Activated naive CD4-positive, alpha-beta T cell treated with anti-CD3 and anti-CD28 coated beads for 36 hours (primary cell): ENCODE measurements around the gene PTPRK. TPM values are rescaled to one million over a fixed set of nuclear protein-coding genes. Genes with fewer than 3 reads are reported as not detected.
A peak's percentile ranks its signal among the peaks of the same experiment; 100 is the strongest.

Experiments used
- CTCF ChIA-PET: fragments of 350-600 bp; sonication (Branson Sonifier 250); formaldehyde crosslinking; loops from one replicate; lab custom pipeline; 2021; ENCODE audit warnings: antibody characterized with exemption; lab: Charles Lee
- DNase-seq: peaks from one replicate; pipeline ENCODE4 v3.0.0-alpha.2; 2020
- H3K27ac Mint-ChIP-seq: one replicate; pipeline ENCODE4 v1.8.0; 2021; ENCODE audit warnings: mild to moderate bottlenecking, mixed read lengths
- H3K27me3 Mint-ChIP-seq: one replicate; pipeline ENCODE4 v1.8.0; 2021; ENCODE audit warnings: low read depth, mixed read lengths
- H3K36me3 Mint-ChIP-seq: one replicate; pipeline ENCODE4 v1.8.0; 2021; ENCODE audit warnings: low read depth, mixed read lengths
- H3K4me1 Mint-ChIP-seq: one replicate; pipeline ENCODE4 v1.8.0; 2021; ENCODE audit warnings: low read depth, mixed read lengths
- H3K4me3 Mint-ChIP-seq: one replicate; pipeline ENCODE4 v1.8.0; 2021; ENCODE audit warnings: mild to moderate bottlenecking, moderate library complexity, mixed read lengths
- H3K9me3 Mint-ChIP-seq: one replicate; pipeline ENCODE4 v1.8.0; 2021; ENCODE audit warnings: mixed read lengths
- intact Hi-C: fragments of 100-400 bp; cut with micrococcal nuclease; formaldehyde crosslinking; loops from one replicate; pipeline ENCODE4 v1.15.1; 2023
- total RNA-seq, 2 experiments: library from RNA; stranded (reverse); gene quantifications; one replicate each; pipeline ENCODE4 v1.2.3, GENCODE V29; 2021

The PTPRK gene
- total RNA-seq, 2 experiments from 2014 or later = 5.5 to 8.0 TPM

DNA sequence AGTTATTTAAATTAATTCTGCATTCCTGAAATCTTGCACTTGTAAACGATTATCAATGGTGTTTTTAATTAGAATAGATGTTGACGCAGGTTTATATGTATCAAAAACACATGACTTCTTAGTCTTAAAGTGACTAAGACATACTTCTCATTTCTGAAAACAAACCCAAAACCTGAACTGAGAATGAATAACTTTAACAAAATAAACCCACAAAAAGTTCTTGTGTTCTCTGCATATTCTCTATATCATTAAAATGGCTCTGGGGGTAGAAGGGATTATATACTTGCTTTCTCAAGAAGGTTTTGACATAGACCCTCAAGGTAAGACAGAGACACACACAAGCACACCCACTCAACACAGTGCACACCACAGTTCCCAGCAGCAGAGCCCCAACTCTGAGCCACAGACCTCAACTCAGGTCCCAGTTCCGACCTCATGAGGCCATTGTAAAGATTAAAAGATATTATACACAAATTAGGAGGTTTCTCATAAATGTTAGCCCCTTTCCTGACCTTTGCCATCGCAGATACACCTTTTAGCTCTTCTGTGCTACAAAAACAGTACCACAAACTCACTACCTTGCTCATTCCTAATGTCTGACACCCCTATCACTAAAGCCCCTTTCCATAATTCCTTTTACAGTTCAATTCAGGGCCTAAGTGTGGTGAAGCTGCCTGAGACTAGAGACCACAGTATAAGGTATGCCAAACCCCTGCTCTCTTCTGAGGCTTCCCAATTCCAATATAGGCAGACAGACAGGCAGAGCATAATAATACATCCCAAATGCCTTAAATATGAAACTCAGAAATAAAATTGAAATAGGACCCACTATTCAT is 267.8 kb downstream of the PTPRK start:
- DNase-seq = no peak
- no peaks in the 10 kb centered on the region for H3K27me3 Mint-ChIP-seq
- no peaks in the 10 kb centered on the region for H3K9me3 Mint-ChIP-seq
- no peak overlapping the region for H3K27ac Mint-ChIP-seq
- H3K36me3 Mint-ChIP-seq = no peaks in the 10 kb centered on the region
- intact Hi-C loops = loop anchor here (2.0 to 10.0 kb wide), 2 partner anchors 516 to 1202 kb away; no protein-coding TSS in a partner anchor
- H3K4me3 Mint-ChIP-seq = no peak overlapping the region
- CTCF ChIA-PET = no interaction called here
- H3K4me1 Mint-ChIP-seq = peaks cover 15% of the 10 kb centered on the region

DNA sequence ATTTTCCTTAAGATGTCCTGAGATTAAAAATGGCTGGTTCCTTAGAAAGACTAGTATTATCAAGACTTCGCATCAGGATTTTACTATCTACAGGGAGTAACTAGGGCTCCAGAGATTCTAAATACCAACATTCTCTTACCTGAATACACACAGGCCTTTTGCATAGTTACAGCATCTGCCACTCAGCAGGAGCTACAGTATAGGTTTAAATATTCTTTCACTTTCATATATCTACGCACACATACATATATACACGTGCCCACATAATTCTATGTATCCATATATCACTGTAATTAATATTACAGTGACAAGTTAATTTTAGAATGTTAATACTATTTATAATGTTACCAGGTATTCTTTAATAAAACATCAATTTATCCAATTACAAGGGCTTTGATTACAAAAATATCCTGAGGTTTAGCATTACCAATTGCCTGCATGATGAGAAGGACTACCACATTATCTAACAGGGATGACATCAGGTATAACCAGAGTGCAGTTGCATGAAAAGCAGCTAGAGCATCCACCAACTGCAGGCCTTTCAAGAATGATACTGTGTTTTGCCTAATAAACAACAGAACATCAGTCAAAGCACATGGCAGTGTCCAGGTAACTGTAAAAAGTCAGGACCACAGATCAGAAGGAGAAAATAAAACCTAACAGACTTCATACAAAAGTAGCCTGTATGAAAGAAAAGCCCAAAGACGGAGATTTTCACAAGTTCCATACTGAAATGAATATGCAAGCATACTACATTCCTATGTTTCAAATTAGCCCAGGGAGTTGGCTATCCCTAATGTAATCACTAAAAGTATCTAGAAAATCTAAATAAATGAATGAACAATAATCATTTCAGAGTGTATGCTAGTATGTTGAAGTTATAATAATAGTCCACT is 268.7 kb downstream of the PTPRK start:
- CTCF ChIA-PET = no interaction called here
- DNase-seq = no peak
- Mint-ChIP-seq H3K9me3 (no peaks in the 10 kb centered on the region), H3K27me3 (no peaks in the 10 kb centered on the region), H3K27ac (no peak overlapping the region), H3K4me3 (no peak overlapping the region), H3K4me1 (peaks cover 15% of the 10 kb centered on the region), H3K36me3 (no peaks in the 10 kb centered on the region)
- intact Hi-C loops = loop anchor here (2.0 to 10.0 kb wide), 2 partner anchors 515 to 1203 kb away; no protein-coding TSS in a partner anchor

DNA sequence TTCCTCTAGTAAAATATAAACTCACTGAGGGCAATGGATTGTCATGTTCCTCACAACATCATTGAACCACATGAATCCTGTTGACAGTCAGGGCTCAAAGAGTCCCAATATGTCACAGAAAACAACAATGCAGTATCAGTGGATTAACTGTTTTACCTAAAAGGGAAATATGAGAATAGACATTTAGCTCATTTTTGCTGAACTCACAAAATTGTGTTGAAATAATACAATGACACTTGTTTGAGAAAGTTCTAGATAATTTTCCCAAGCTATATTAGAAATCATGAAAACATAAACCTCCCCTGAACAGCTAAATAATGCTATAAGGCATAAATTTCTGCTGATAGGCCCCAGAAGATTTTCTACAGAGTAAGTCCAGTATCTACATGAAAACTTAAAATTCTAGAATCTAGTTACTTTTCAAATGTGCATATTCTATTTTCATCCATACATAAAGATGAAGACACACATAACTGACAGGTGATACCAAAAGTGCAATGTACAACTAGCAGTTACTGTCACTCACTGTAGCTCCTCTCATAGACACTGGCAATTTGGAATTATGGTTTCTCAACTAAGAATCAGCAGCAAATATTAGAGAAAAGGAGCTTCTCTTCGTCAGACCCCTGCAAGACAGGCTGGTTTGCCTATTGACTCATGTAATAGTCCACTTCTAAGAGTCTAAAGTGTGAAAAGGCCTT is 269.9 kb downstream of the PTPRK start:
- no peak overlapping the region for H3K4me3 Mint-ChIP-seq
- no peaks in the 10 kb centered on the region for H3K27me3 Mint-ChIP-seq
- no peak overlapping the region for H3K27ac Mint-ChIP-seq
- no peaks in the 10 kb centered on the region for H3K9me3 Mint-ChIP-seq
- intact Hi-C loops = loop anchor here (10.0 kb wide), 1 partner anchor 1204 kb away; no protein-coding TSS in a partner anchor
- no peaks in the 10 kb centered on the region for H3K36me3 Mint-ChIP-seq
- DNase-seq = no peak
- CTCF ChIA-PET = interaction anchor here (0.6 kb wide), 1 partner anchor 1329 kb away, joined by 3 read pairs; no protein-coding TSS in a partner anchor
- peaks cover 15% of the 10 kb centered on the region for H3K4me1 Mint-ChIP-seq

DNA sequence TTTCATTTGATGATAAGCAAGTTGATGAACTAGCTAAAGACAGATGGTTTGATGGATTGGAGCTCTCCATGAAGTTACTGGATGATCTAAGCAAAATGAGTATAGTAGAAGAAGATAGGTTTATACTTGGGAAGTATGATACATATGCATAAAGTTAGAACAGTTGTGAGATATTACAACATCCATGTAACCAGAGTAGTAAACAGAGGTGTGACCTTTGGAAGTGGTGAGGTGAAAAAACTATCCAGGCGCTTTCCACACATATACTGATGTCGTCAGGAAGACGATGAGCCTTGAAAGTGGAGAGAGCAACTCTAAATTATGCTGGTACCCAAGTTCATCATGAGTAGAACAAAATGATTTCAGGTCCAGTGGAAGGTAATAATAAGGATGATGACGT is 271.0 kb downstream of the PTPRK start:
- H3K27me3 Mint-ChIP-seq = no peaks in the 10 kb centered on the region
- no peak for DNase-seq
- H3K27ac Mint-ChIP-seq = no peak overlapping the region
- H3K4me3 Mint-ChIP-seq = no peak overlapping the region
- H3K9me3 Mint-ChIP-seq = no peaks in the 10 kb centered on the region
- no peaks in the 10 kb centered on the region for H3K36me3 Mint-ChIP-seq
- peaks cover 17% of the 10 kb centered on the region for H3K4me1 Mint-ChIP-seq
- CTCF ChIA-PET = interaction anchor here (0.7 to 0.9 kb wide), 2 partner anchors 330 to 395 kb away, joined by 3 read pairs; no protein-coding TSS in a partner anchor
- intact Hi-C loops = no loop called here

DNA sequence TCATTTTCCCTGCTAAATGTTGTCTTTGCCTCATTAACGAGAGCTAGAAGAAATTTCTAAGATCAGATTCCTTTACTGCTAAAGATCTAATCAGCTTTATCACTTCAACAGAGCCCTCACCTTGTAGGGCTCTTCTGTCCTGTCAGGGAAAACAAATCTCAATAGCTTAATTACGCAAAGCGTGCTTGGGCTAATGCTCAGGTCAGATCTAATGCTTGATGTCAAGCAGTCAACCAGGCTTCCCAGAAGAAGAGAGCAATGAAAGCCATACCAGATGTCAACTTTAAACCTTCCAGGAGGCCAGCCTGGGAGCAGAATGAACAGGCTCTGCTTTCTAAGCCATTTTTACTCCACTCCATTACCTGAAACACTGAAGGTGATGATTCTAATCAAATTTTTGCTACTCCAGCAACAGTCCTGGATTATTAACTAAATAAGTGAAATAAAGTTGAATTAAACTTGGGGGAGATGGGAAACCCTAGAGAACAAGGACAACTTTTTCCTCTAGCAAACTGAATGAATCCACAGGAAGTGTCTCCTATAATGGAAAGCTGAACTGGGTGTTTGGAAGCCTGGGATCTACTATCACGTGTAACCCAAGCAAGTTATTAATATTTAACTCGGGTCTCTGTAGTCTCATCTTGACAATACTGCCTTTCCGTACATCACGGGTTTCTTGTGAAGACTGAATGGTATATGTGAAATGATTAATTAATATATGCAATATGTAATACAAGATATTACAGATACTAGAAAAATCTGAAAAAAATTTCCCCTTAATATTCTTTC is 273.7 kb downstream of the PTPRK start:
- Mint-ChIP-seq H3K4me3 (no peak overlapping the region), H3K27ac (no peak overlapping the region), H3K36me3 (no peaks in the 10 kb centered on the region), H3K9me3 (no peaks in the 10 kb centered on the region), H3K27me3 (no peaks in the 10 kb centered on the region), H3K4me1 (peaks cover 1% of the 10 kb centered on the region)
- intact Hi-C loops = no loop called here
- CTCF ChIA-PET = interaction anchor here (0.6 kb wide), 1 partner anchor 824 kb away, joined by 7 read pairs; no protein-coding TSS in a partner anchor
- no peak for DNase-seq

DNA sequence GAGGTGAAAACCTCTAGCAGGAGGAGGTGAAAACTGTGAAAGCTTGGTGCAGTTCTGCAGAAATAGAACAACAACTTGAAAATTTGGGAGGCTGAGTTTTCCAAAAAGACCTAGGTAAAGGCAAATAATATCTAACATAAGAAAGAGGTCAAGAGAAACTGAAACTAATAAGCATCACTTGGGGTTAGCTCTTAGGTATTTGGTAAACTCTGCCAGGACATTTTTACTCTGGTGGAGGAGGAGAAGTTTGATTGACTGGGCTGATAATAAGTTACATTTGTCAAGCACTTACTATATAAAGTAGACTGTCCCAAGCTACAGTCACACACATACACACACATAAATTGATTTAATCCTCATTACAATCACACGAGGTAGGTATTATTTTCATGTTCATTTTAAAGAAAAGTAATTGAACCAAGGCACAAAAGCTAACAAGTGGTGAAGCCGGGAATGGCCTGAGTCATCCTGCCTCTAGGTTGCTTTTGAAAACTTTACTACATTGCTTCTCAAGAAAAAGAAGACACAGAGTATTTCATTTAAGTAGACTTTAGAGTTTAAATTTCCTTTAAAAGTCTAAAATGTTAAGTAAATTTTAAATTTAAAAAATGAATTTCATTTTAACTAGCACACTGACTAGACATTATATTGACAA is 275.5 kb downstream of the PTPRK start:
- Mint-ChIP-seq H3K4me1 (peaks cover 14% of the 10 kb centered on the region), H3K36me3 (no peaks in the 10 kb centered on the region), H3K27me3 (no peaks in the 10 kb centered on the region), H3K4me3 (no peak overlapping the region), H3K27ac (no peak overlapping the region), H3K9me3 (no peaks in the 10 kb centered on the region)
- intact Hi-C loops = loop anchor here (5.0 kb wide), 1 partner anchor 503 kb away; no protein-coding TSS in a partner anchor
- CTCF ChIA-PET = no interaction called here
- no peak for DNase-seq

DNA sequence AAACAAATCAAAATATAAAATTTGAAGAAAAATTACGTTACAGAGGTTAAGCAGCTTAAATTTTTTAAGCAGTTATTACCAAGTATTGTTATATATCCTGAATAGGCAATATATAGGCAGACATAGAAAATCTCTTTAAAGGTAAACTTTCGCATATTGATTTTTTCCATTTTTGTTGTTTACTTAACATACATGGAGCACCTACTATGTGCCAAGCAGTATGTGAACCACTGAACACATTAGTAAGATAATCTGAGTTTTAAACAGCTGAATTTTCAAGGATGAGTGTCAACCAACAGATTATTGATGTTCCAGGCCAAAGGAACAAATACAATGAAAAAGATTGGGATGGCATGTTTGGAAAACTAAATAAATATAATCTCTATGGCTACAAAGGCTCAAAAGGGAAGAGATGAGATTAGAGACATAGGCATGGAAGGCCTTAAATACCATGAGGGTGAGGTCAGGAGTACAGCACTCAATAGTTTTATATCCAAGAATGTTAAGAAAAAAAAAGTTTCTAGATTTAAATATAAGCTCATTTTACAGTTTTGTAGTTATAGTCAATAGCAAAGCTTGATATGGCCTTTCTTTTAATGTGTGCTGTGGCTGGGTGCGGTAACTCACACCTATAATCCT is 277.5 kb downstream of the PTPRK start:
- Mint-ChIP-seq H3K27me3 (no peaks in the 10 kb centered on the region), H3K4me3 (no peak overlapping the region), H3K36me3 (no peaks in the 10 kb centered on the region), H3K9me3 (no peaks in the 10 kb centered on the region), H3K27ac (no peak overlapping the region), H3K4me1 (peaks cover 15% of the 10 kb centered on the region)
- CTCF ChIA-PET = no interaction called here
- no peak for DNase-seq
- intact Hi-C loops = loop anchor here (5.0 kb wide), 1 partner anchor 501 kb away; no protein-coding TSS in a partner anchor

DNA sequence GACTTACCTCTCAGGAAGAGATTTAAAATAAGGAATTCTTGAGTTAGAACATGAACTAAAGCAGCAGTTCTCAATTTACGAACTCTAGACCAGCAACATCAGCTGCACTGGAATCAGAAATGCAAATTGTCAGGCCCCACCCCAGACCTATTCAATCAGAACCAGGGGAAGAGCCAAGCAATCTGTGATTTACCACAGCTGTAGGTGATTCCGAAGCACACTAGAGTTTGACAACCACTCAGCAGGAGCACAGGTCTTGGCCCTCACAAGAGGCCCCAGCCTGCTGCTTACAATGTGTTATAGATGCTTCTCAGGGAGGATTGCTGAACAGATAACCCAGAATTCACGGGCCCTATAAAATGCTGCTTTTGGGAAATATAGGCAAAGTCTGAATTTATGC is 279.2 kb downstream of the PTPRK start:
- peaks cover 15% of the 10 kb centered on the region for H3K4me1 Mint-ChIP-seq
- no peak for DNase-seq
- no peak overlapping the region for H3K27ac Mint-ChIP-seq
- H3K36me3 Mint-ChIP-seq = no peaks in the 10 kb centered on the region
- no peak overlapping the region for H3K4me3 Mint-ChIP-seq
- intact Hi-C loops = loop anchor here (5.0 kb wide), 1 partner anchor 499 kb away; no protein-coding TSS in a partner anchor
- H3K9me3 Mint-ChIP-seq = no peaks in the 10 kb centered on the region
- CTCF ChIA-PET = no interaction called here
- H3K27me3 Mint-ChIP-seq = no peaks in the 10 kb centered on the region

DNA sequence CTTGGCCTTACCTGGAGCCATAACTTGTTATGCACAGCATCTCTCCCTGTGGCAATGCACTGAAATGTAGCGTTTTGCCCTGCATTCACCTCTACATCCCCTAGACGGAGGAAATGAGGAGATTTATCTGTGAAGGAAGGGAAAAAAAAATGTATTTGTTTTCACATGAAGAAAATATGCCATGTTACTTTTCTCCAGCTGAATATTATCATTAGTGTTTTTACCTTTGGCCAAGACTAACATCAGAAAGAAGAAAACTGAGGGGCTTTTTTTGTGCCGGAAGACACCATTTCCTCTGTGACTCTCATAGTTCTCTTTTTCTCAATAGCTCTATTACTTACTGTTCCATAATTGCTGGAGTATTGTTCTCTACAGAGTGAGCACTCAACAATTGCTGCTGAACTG is 280.4 kb downstream of the PTPRK start:
- CTCF ChIA-PET = interaction anchor here (0.6 to 1.1 kb wide), 3 partner anchors 9 to 568 kb away, joined by 3 to 5 read pairs (median 4); no protein-coding TSS in a partner anchor
- no peak overlapping the region for H3K4me3 Mint-ChIP-seq
- peaks cover 15% of the 10 kb centered on the region for H3K4me1 Mint-ChIP-seq
- no peak for DNase-seq
- H3K9me3 Mint-ChIP-seq = no peaks in the 10 kb centered on the region
- no peaks in the 10 kb centered on the region for H3K27me3 Mint-ChIP-seq
- H3K36me3 Mint-ChIP-seq = no peaks in the 10 kb centered on the region
- H3K27ac Mint-ChIP-seq = peak overlapping the region; percentile 34
- intact Hi-C loops = loop anchor here (5.0 kb wide), 1 partner anchor 498 kb away; no protein-coding TSS in a partner anchor

DNA sequence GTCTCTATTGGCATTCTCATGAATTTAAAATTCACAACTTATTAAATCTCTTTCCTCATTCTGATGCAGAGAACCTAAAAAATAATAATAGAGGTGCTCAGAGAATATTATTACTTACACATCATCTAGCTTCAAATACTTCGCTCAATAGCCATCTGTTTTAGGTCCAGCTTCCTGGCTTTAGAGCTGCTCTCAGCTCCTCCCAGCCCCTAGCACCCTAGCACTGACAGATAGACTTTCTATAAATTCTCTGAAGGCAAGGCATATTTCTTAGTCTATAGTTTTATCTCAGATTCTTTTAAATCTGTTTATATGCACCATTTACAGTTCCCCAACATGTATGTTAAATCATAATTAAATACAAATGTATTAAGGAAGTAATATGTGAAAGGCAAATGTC is 281.3 kb downstream of the PTPRK start:
- Mint-ChIP-seq H3K27me3 (no peaks in the 10 kb centered on the region), H3K4me1 (peaks cover 14% of the 10 kb centered on the region), H3K9me3 (no peaks in the 10 kb centered on the region), H3K27ac (no peak overlapping the region), H3K4me3 (no peak overlapping the region), H3K36me3 (no peaks in the 10 kb centered on the region)
- CTCF ChIA-PET = interaction anchor here (0.6 to 0.8 kb wide), 2 partner anchors 232 to 271 kb away, joined by 3 read pairs; no protein-coding TSS in a partner anchor
- intact Hi-C loops = no loop called here
- DNase-seq = no peak
